PFSK-1 (cell line): ENCODE results near the gene UGT1A1. TPM values are rescaled to one million over a fixed set of nuclear protein-coding genes. Genes with fewer than 3 reads are reported as not detected.

Source experiments
- FOXP2 ChIP-seq: optimal IDR thresholded peaks from 2 replicates; pipeline ENCODE3; 2011; ENCODE audit warnings: borderline replicate concordance, control low read depth, inconsistent platforms; ENCODE audit not compliant: insufficient read depth; ENCODE audit errors: extremely low read length, extremely low read depth
- POLR2AphosphoS5 ChIP-seq: IDR thresholded peaks from 2 replicates; pipeline ENCODE4 v1.6.1; 2012; ENCODE audit warnings: low read depth, mild to moderate bottlenecking, control low read depth, low read length, moderate library complexity
- REST ChIP-seq, 2 experiments: IDR thresholded peaks; 2 replicates each; pipeline versions ENCODE4 v1.6.1 to v1.8.0; 2011 to 2012; ENCODE audit warnings: low read depth in 2 of 2, low read length in 2 of 2, control low read depth in 1 of 2, inconsistent platforms in 1 of 2, mild to moderate bottlenecking in 1 of 2, moderate library complexity in 1 of 2; ENCODE audit not compliant: insufficient read depth in 1 of 2
- SIN3A ChIP-seq: IDR thresholded peaks from 2 replicates; pipeline ENCODE4 v1.6.1; 2012; ENCODE audit warnings: mild to moderate bottlenecking, low read length, moderate library complexity, borderline replicate concordance; ENCODE audit not compliant: insufficient read depth
- TAF1 ChIP-seq: IDR thresholded peaks from 2 replicates; pipeline ENCODE4 v1.6.1; 2012; ENCODE audit warnings: low read length, control low read depth, borderline replicate concordance; ENCODE audit not compliant: insufficient read depth
- polyA plus RNA-seq: library from polyadenylated mRNA; unstranded; fragments of >200 nt; gene quantifications from one replicate; pipeline ENCODE4 v1.2.1, GENCODE V29; 2012; ENCODE audit warnings: low read depth, missing spikeins; ENCODE audit not compliant: insufficient read length

UGT1A1 gene
- polyA plus RNA-seq = not detected

GRCh38 chr2:233760043-233760442 is at the start of gene UGT1A1:
TSS of gene UGT1A1 (plus strand) at chr2:233760270. CDS start at chr2:233760288, 18 bp downstream.
- no peak for TF ChIP-seq TAF1
- no peak for TF ChIP-seq REST (IDR thresholded peaks at IDR 0.05; ENCODE audit: insufficient read depth in 1 of 2, low read depth in 2 of 2, low read length in 2 of 2)
- no peak for TF ChIP-seq SIN3A
- no peak for TF ChIP-seq FOXP2
- no peak for TF ChIP-seq POLR2AphosphoS5

GRCh38 chr2:233711312-233712008 is 48.6 kb upstream of the UGT1A1 start:
- no peak for TF ChIP-seq REST (IDR thresholded peaks at IDR 0.05; ENCODE audit: insufficient read depth in 1 of 2, low read depth in 2 of 2, low read length in 2 of 2)
- TF ChIP-seq SIN3A = no peak
- TF ChIP-seq FOXP2 = no peak
- TF ChIP-seq TAF1 = no peak
- TF ChIP-seq POLR2AphosphoS5 = no peak

- no peak for TF ChIP-seq TAF1
- TF ChIP-seq REST (IDR thresholded peaks at IDR 0.05; ENCODE audit: insufficient read depth in 1 of 2, low read depth in 2 of 2, low read length in 2 of 2) = no peak
- no peak for TF ChIP-seq SIN3A
- TF ChIP-seq FOXP2 = no peak
- no peak for TF ChIP-seq POLR2AphosphoS5
Observed at GRCh38 chr2:233712611-233713261, 47.3 kb upstream of the UGT1A1 start, which contains the start of gene UGT1A5. TSS of gene UGT1A5 (plus strand) at chr2:233712907. CDS start at chr2:233712992, 85 bp downstream.

GRCh38 chr2:233713262-233713615 is 46.8 kb upstream of the UGT1A1 start:
- TF ChIP-seq SIN3A (no peak), FOXP2 (no peak), REST (IDR thresholded peaks at IDR 0.05; ENCODE audit: insufficient read depth in 1 of 2, low read depth in 2 of 2, low read length in 2 of 2) (no peak), POLR2AphosphoS5 (no peak), TAF1 (no peak)
